Measurements from ENCODE around the gene FOXC2.

FOXC2 gene

DNA sequence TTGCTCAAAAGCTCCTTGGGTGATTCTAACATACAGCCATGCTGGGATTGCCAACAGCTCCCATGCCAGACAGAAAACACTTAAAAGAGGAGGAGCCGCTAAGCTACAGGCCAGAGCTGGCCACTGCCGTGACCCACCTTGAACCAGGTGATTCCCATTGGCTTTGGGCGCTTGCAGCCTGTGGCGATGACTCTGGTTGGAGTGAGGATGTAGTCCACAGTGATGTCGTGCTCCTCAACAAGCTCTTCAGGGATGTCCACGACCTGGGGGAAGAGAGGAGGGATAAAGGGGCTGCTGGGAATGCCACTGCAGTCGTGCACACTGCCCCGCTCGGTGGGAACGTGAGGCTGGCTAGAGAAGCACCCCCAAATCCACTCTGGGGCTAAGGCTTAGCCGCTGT is 25.1 kb upstream of the FOXC2 start:
- CTCF ChIA-PET = interaction anchor here (0.6 kb wide), 1 partner anchor 10 kb away, joined by 4 read pairs; no protein-coding TSS in a partner anchor
- Histone ChIP-seq H3K9me3 (ENCODE audit: control extremely low read depth in 1 of 5, control insufficient read depth in 4 of 5, insufficient read depth in 2 of 5, low read depth in 1 of 5, low read length in 4 of 5) (no peaks in the 10 kb centered on the region), H3K36me3 (ENCODE audit: control insufficient read depth in 4 of 4, insufficient read depth in 4 of 4, low read length in 3 of 4) (peaks cover 8 to 77% (median 51%) of the 10 kb centered on the region in 4 experiments), H3K4me1 (ENCODE audit: control extremely low read depth in 1 of 4, control insufficient read depth in 4 of 4, insufficient read depth in 4 of 4, low read length in 3 of 4) (no peaks in the 10 kb centered on the region), H3K27ac (ENCODE audit: insufficient read depth in 1 of 2, low read depth in 1 of 2, low read length in 2 of 2, poor library complexity in 1 of 2, severe bottlenecking in 2 of 2) (no peak overlapping the region), H3K4me3 (ENCODE audit: control insufficient read depth in 1 of 7, extremely low read depth in 1 of 7, insufficient read depth in 4 of 7, low read depth in 2 of 7, low read length in 6 of 7) (no peak overlapping the region), H3K27me3 (replicated peaks in 2 of 5; ENCODE audit: control insufficient read depth in 4 of 5, insufficient read depth in 5 of 5, low read length in 4 of 5) (no peaks in the 10 kb centered on the region)
- POLR2A ChIA-PET = no interaction called here
- WGBS (ENCODE audit: insufficient coverage) = 96% methylated on average over 7 of the region's 11 CpGs
- no peak for DNase-seq

DNA sequence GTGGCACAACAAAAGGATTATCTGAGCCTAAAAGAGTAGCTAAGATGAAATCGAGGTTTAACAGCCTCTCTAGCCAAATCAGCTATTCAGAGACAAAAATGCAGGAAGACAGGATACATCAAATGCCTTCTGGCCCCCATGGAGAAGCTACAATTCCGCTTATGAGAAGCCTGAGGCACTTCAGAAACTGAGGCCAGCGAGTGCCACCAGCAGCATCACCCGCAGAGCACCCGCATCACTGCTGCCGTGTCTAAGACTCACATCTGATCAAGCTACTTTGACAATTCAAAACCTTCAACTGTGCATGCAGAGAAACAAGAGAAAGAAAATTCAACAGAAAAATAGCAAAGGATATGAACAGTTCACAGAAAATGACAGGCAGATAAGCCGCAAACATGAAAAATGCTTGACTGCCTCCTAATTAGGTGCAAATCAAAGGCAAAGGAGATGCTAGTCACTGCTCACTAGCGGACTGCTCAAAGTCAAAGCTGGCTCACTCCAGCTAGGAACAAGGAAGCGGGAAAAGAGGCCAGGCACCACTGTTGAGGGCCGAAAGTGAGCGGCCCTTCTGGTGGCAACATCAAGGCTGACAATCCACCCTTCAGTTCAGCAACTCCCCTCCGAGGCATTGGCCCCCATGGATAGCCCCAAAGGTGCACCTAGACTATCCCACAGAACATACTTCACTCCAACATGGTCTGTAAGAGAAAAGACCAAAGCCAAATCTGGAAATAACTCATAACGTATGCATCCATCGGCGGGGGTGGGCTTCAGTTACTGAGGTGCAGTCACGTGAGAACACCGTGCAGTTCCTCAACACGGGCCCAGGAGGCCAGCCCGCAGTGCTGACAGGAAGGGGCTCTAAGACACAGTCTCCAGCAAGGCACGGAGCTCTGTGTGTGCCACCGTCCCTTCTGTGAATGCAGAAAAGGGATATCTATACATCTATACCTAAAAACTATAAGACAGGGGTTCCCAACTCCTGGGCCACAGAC is 23.6 kb upstream of the FOXC2 start:
- Histone ChIP-seq H3K36me3 (ENCODE audit: control insufficient read depth in 4 of 4, insufficient read depth in 4 of 4, low read length in 3 of 4) (peaks cover 11 to 78% (median 49%) of the 10 kb centered on the region in 4 experiments), H3K9me3 (ENCODE audit: control extremely low read depth in 1 of 5, control insufficient read depth in 4 of 5, insufficient read depth in 2 of 5, low read depth in 1 of 5, low read length in 4 of 5) (no peaks in the 10 kb centered on the region), H3K4me1 (ENCODE audit: control extremely low read depth in 1 of 4, control insufficient read depth in 4 of 4, insufficient read depth in 4 of 4, low read length in 3 of 4) (no peaks in the 10 kb centered on the region), H3K4me3 (ENCODE audit: control insufficient read depth in 1 of 7, extremely low read depth in 1 of 7, insufficient read depth in 4 of 7, low read depth in 2 of 7, low read length in 6 of 7) (no peak overlapping the region), H3K27ac (ENCODE audit: insufficient read depth in 1 of 2, low read depth in 1 of 2, low read length in 2 of 2, poor library complexity in 1 of 2, severe bottlenecking in 2 of 2) (no peak overlapping the region), H3K27me3 (replicated peaks in 2 of 5; ENCODE audit: control insufficient read depth in 4 of 5, insufficient read depth in 5 of 5, low read length in 4 of 5) (no peaks in the 10 kb centered on the region)
- POLR2A ChIA-PET = no interaction called here
- no peak for DNase-seq
- WGBS (ENCODE audit: insufficient coverage) = 92% methylated on average over 17 of the region's 21 CpGs
- CTCF ChIA-PET = interaction anchor here (0.5 to 1.0 kb wide), 2 partner anchors 11 to 77 kb away, joined by 3 to 4 read pairs; no protein-coding TSS in a partner anchor

DNA sequence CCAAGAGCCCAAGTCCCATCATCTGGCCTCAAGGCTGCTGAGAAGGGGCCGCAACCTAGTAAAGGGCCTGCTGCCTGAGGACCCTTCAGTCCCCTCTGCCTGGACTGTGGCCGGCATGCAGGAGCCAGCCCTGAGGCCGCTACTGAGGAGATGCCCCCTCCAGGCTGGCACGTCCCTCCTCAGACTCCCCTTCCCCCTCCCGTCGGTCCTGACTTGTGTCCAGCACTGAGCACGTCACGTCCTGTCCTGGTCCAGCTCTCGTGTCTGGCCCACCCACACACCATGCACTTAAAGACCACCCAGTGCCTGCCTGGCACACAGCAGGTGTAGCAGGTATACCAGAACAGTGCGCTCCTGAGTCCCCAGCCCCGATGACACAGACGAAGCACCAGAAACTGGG is 21.1 kb upstream of the FOXC2 start:
- Histone ChIP-seq H3K9me3 (ENCODE audit: control extremely low read depth in 1 of 5, control insufficient read depth in 4 of 5, insufficient read depth in 2 of 5, low read depth in 1 of 5, low read length in 4 of 5) (no peaks in the 10 kb centered on the region), H3K4me1 (ENCODE audit: control extremely low read depth in 1 of 4, control insufficient read depth in 4 of 4, insufficient read depth in 4 of 4, low read length in 3 of 4) (no peaks in the 10 kb centered on the region), H3K4me3 (ENCODE audit: control insufficient read depth in 1 of 7, extremely low read depth in 1 of 7, insufficient read depth in 4 of 7, low read depth in 2 of 7, low read length in 6 of 7) (no peak overlapping the region), H3K27me3 (replicated peaks in 2 of 5; ENCODE audit: control insufficient read depth in 4 of 5, insufficient read depth in 5 of 5, low read length in 4 of 5) (no peaks in the 10 kb centered on the region), H3K27ac (ENCODE audit: insufficient read depth in 1 of 2, low read depth in 1 of 2, low read length in 2 of 2, poor library complexity in 1 of 2, severe bottlenecking in 2 of 2) (no peak overlapping the region), H3K36me3 (ENCODE audit: control insufficient read depth in 4 of 4, insufficient read depth in 4 of 4, low read length in 3 of 4) (peaks cover 7 to 67% (median 45%) of the 10 kb centered on the region in 4 experiments)
- no peak for DNase-seq
- 80% methylated on average over 10 of the region's 12 CpGs for WGBS (ENCODE audit: insufficient coverage)
- CTCF ChIA-PET = interaction anchor here (1.0 kb wide), 1 partner anchor 16 kb away, joined by 3 read pairs; no protein-coding TSS in a partner anchor
- POLR2A ChIA-PET = interaction anchor here (0.5 kb wide), 1 partner anchor 187 kb away, joined by 3 read pairs; no protein-coding TSS in a partner anchor

DNA sequence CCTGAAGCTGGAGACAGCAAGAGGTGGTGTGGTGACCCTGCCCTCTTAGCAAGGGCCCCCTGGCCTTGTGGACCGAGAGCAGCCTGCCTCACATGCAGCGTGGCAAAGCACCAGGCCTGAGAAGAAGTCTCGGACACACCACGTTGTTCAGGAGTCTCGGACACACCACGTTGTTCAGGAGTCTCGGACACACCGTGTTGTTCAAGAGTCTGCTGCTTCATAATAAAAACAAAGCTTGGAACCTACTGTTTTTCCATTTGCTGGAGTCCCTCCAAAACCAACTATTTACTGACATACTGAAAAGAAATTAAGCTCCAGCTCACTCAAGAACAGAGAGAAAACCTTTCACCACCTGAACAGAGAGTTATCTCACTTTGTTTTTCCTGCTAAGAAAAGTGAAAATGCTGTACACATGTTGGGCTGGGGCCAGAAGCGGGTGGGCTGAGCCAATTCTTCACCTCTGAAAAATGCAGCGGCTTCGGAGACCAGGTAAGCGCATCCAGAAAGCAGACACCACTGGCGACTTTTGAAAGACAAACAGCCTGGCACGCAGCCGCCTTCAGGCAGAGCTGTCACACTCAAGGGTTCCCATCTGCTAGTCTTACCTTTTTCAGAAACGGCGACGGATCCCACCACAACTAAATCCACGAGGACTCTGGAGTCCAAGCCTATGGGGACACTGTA is 20.5 kb upstream of the FOXC2 start:
- ChIA-PET POLR2A (interaction anchor here (0.5 kb wide), 1 partner anchor 187 kb away, joined by 3 read pairs; no protein-coding TSS in a partner anchor), CTCF (interaction anchor here (1.0 to 1.3 kb wide), 2 partner anchors 17 to 19 kb away, joined by 3 read pairs; no protein-coding TSS in a partner anchor)
- no peak for DNase-seq
- Histone ChIP-seq H3K4me3 (ENCODE audit: control insufficient read depth in 1 of 7, extremely low read depth in 1 of 7, insufficient read depth in 4 of 7, low read depth in 2 of 7, low read length in 6 of 7) (no peak overlapping the region), H3K36me3 (ENCODE audit: control insufficient read depth in 4 of 4, insufficient read depth in 4 of 4, low read length in 3 of 4) (peaks cover 7 to 66% (median 44%) of the 10 kb centered on the region in 4 experiments), H3K9me3 (ENCODE audit: control extremely low read depth in 1 of 5, control insufficient read depth in 4 of 5, insufficient read depth in 2 of 5, low read depth in 1 of 5, low read length in 4 of 5) (no peaks in the 10 kb centered on the region), H3K27ac (ENCODE audit: insufficient read depth in 1 of 2, low read depth in 1 of 2, low read length in 2 of 2, poor library complexity in 1 of 2, severe bottlenecking in 2 of 2) (no peak overlapping the region), H3K27me3 (replicated peaks in 2 of 5; ENCODE audit: control insufficient read depth in 4 of 5, insufficient read depth in 5 of 5, low read length in 4 of 5) (no peaks in the 10 kb centered on the region), H3K4me1 (ENCODE audit: control extremely low read depth in 1 of 4, control insufficient read depth in 4 of 4, insufficient read depth in 4 of 4, low read length in 3 of 4) (no peaks in the 10 kb centered on the region)
- 97% methylated on average over 19 of the region's 19 CpGs for WGBS (ENCODE audit: insufficient coverage)

DNA sequence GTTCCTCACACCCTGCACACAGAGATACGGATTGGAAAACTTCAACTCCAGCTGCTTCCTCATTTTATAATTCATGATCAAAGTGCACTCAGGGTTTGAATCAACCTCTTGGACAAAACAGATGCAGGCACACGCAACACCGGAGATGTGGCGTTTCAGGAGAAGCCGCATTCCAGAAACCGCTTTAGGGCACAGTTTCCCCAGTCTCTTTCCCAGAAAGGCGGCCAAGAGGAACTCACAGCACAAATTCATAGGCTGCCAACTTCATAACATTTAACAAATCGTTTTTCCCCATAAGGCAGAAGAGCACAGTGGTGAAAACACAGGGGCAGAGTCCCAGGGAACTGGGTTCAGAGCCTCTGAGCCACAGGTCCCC is 20.0 kb upstream of the FOXC2 start:
- no peaks in the 10 kb centered on the region for H3K9me3 ChIP-seq (ENCODE audit: control extremely low read depth in 1 of 5, control insufficient read depth in 4 of 5, insufficient read depth in 2 of 5, low read depth in 1 of 5, low read length in 4 of 5)
- H3K27ac ChIP-seq (ENCODE audit: insufficient read depth in 1 of 2, low read depth in 1 of 2, low read length in 2 of 2, poor library complexity in 1 of 2, severe bottlenecking in 2 of 2) = no peak overlapping the region
- H3K4me1 ChIP-seq (ENCODE audit: control extremely low read depth in 1 of 4, control insufficient read depth in 4 of 4, insufficient read depth in 4 of 4, low read length in 3 of 4) = no peaks in the 10 kb centered on the region
- peaks cover 7 to 65% (median 41%) of the 10 kb centered on the region in 4 experiments for H3K36me3 ChIP-seq (ENCODE audit: control insufficient read depth in 4 of 4, insufficient read depth in 4 of 4, low read length in 3 of 4)
- no peak for DNase-seq
- no peak overlapping the region for H3K4me3 ChIP-seq (ENCODE audit: control insufficient read depth in 1 of 7, extremely low read depth in 1 of 7, insufficient read depth in 4 of 7, low read depth in 2 of 7, low read length in 6 of 7)
- CTCF ChIA-PET = interaction anchor here (1.0 to 1.3 kb wide), 2 partner anchors 17 to 18 kb away, joined by 3 read pairs; no protein-coding TSS in a partner anchor
- H3K27me3 ChIP-seq (replicated peaks in 2 of 5; ENCODE audit: control insufficient read depth in 4 of 5, insufficient read depth in 5 of 5, low read length in 4 of 5) = no peaks in the 10 kb centered on the region
- POLR2A ChIA-PET = no interaction called here
- WGBS (ENCODE audit: insufficient coverage) = 97% methylated on average over 7 of the region's 8 CpGs

DNA sequence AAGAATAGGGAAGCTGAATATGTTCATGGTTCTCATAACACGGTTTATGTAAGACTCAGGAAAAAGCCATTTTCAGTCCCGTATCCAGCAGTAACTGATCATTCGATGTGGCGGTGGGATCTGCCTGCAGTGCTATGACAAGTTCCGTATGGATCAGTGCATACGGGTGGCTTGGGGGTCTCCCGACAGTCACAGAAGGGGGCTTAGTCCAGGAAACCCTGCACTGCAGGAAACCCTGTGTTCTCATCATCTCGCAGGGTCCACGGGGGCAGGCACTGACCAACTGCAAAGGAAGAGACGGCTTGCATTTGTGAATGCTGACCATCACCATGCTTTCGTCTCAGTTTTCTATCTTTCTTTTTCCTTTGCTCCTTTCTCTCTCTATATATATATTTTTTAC is 19.3 kb upstream of the FOXC2 start:
- H3K4me3 ChIP-seq (ENCODE audit: control insufficient read depth in 1 of 7, extremely low read depth in 1 of 7, insufficient read depth in 4 of 7, low read depth in 2 of 7, low read length in 6 of 7) = no peak overlapping the region
- no peak for DNase-seq
- 98% methylated on average over 9 of the region's 11 CpGs for WGBS (ENCODE audit: insufficient coverage)
- H3K9me3 ChIP-seq (ENCODE audit: control extremely low read depth in 1 of 5, control insufficient read depth in 4 of 5, insufficient read depth in 2 of 5, low read depth in 1 of 5, low read length in 4 of 5) = no peaks in the 10 kb centered on the region
- H3K27me3 ChIP-seq (replicated peaks in 2 of 5; ENCODE audit: control insufficient read depth in 4 of 5, insufficient read depth in 5 of 5, low read length in 4 of 5) = no peaks in the 10 kb centered on the region
- ChIA-PET POLR2A (interaction anchor here (0.5 kb wide), 1 partner anchor 11 kb away, joined by 5 read pairs; no protein-coding TSS in a partner anchor), CTCF (interaction anchor here (1.3 kb wide), 1 partner anchor 17 kb away, joined by 3 read pairs; no protein-coding TSS in a partner anchor)
- H3K36me3 ChIP-seq (ENCODE audit: control insufficient read depth in 4 of 4, insufficient read depth in 4 of 4, low read length in 3 of 4) = peaks cover 7 to 62% (median 40%) of the 10 kb centered on the region in 4 experiments
- no peaks in the 10 kb centered on the region for H3K4me1 ChIP-seq (ENCODE audit: control extremely low read depth in 1 of 4, control insufficient read depth in 4 of 4, insufficient read depth in 4 of 4, low read length in 3 of 4)
- no peak overlapping the region for H3K27ac ChIP-seq (ENCODE audit: insufficient read depth in 1 of 2, low read depth in 1 of 2, low read length in 2 of 2, poor library complexity in 1 of 2, severe bottlenecking in 2 of 2)
